Activated CD4-positive, CD25-positive, alpha-beta regulatory T cell treated with anti-CD3 and anti-CD28 coated beads, Interleukin-2, amount 50 U/mL, for 72 hours (primary cell): ENCODE measurements around the gene EFCAB8.
"Not testable (repeated sequence)": the region's sequence is repeated elsewhere in the genome, so short reads cannot be mapped to it uniquely, and the experiment has no call there.

Experiments used
- DNase-seq: peaks from one replicate; pipeline ENCODE4 v3.0.0; 2021

The EFCAB8 gene

GRCh38 chr20:32960849-32961731, 102.4 kb downstream of the EFCAB8 start:
- DNase-seq, result no peak

GRCh38 chr20:32962053-32962452, 103.3 kb downstream of the EFCAB8 start:
- DNase-seq, result no peak

GRCh38 chr20:32962646-32963045, 103.9 kb downstream of the EFCAB8 start:
- not testable (repeated sequence) for DNase-seq

GRCh38 chr20:32963176-32963575, 104.5 kb downstream of the EFCAB8 start:
- peak; percentile 21 for DNase-seq

- no peak for DNase-seq
Observed at GRCh38 chr20:32964575-32964974, 105.9 kb downstream of the EFCAB8 start.

- DNase-seq, result no peak
Observed at GRCh38 chr20:32965115-32965514, 106.4 kb downstream of the EFCAB8 start.

GRCh38 chr20:32965581-32966373, 107.1 kb downstream of the EFCAB8 start:
- peak; percentile 31 for DNase-seq

GRCh38 chr20:32966382-32966781, 107.7 kb downstream of the EFCAB8 start:
- DNase-seq, result peak; percentile 26

- peak; percentile 51 for DNase-seq
Observed at GRCh38 chr20:32966881-32967781, 108.4 kb downstream of the EFCAB8 start.

GRCh38 chr20:32967961-32968457, 109.3 kb downstream of the EFCAB8 start:
- DNase-seq, result no peak

- peak; percentile 29 for DNase-seq
Observed at GRCh38 chr20:32968478-32969241, 109.9 kb downstream of the EFCAB8 start.

GRCh38 chr20:32969356-32970114, 110.8 kb downstream of the EFCAB8 start:
- DNase-seq, result no peak

GRCh38 chr20:32970115-32970972, 111.6 kb downstream of the EFCAB8 start:
- DNase-seq, result peak; percentile 41

- no peak for DNase-seq
Observed at GRCh38 chr20:32970973-32971300, 112.2 kb downstream of the EFCAB8 start.

- DNase-seq, result peak; percentile 34
Observed at GRCh38 chr20:32971703-32972161, 113.0 kb downstream of the EFCAB8 start.

- peak; percentile 69 for DNase-seq
Observed at GRCh38 chr20:32972181-32973076, 113.7 kb downstream of the EFCAB8 start.

GRCh38 chr20:32973077-32973717, 114.5 kb downstream of the EFCAB8 start:
- DNase-seq, result no peak
